GM18909 (cell line): ENCODE data around the gene NTSR1.

Source experiments
- ATAC-seq: cut with Tn5 transposase; IDR thresholded peaks from one replicate; pipeline ENCODE4 v1.9.1; 2021; ENCODE audit warnings: mild to moderate bottlenecking; ENCODE audit not compliant: unreplicated experiment, poor library complexity

NTSR1 gene

DNA sequence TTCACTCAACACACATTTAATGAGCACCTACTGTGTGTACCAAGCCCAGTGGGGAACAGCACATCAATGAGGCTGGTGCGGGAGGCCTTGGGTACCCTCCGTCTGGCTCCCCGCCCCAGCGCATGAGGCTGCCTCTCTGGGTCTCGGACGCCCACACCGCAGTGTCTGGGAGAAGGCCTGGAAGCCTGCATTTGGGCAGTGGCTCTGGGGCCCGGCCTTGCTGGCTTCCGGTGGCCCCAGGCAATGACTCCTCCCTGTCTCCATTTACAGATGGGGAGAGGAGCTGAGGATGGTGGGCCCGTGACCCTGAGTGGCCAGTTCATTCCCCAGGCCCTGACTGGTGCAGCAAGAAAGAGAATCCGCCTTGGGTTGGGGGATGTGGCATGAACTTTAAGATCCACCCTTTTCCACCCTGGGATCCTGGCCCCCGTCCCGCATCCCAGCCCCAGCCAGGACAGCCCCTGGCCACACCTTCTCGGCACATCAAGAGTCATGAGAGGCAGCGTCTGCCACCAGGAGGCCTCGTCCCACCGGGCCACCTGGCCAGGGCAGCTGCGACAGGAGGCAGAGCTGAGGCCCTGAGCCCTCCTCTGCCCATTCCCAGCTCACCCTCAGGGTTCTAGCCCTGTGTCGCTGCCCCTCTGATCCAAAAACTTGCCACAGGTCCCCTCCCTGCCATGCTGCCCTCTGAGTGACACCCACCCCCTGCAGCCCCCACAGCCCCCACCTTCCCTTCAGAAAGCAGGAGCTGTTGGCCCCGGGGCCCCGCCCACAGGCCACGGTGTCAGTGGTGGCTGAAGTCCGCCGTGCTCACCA is 70.2 kb downstream of the NTSR1 start:
- no peak for ATAC-seq

DNA sequence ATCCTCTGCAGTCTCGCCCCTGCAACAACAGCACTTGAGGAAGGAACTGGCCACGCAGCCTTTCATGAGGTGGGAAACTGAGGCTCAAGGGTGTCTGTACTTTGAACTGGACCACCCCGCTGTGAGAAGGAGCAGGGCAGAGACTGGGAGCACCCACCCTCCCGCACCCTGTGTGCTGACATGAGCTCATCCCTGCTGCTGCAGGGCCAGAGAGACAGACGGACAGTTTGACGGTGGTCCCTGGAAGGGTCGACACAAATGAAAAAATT is 70.7 kb downstream of the NTSR1 start:
- no peak for ATAC-seq

DNA sequence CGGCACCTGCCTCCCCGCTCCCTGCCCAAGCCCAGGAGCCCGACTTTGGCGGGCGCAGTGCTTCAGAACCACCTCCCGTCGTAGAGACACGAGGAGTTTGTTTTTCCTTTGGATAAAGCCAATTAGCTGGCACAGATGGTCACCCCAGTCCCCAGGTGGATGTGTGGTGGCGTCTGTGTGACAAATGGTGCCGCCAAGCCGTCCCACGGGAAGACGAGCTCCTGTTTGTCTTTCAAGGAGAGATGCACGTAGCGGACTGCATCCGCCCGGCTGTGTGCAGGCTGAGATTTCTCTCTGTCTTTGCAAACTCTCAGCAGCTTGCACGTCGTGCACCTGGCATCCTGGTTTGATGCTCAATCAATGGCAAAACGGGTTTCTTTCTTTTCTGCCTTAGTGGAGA is 71.6 kb downstream of the NTSR1 start:
- ATAC-seq = no peak

DNA sequence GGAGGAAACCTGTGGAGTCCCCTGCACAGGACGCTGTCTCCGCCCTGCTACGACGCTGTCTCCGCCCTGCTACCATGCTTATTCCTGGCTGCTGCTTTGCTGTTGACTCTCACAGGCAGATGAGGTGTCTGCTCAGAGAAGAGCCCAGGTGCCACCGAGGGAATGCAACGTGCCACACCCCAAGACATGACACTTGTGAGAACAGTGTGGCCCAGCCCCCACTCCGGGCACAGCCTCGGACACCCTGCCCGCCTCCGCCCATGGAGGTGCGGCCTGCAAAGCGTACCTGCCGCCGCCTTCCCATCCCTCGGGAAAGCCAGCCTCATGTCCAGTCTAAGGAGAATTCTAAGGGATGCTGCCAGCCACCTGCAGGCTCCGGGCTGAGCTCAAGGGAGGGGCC is 72.1 kb downstream of the NTSR1 start:
- ATAC-seq = no peak

DNA sequence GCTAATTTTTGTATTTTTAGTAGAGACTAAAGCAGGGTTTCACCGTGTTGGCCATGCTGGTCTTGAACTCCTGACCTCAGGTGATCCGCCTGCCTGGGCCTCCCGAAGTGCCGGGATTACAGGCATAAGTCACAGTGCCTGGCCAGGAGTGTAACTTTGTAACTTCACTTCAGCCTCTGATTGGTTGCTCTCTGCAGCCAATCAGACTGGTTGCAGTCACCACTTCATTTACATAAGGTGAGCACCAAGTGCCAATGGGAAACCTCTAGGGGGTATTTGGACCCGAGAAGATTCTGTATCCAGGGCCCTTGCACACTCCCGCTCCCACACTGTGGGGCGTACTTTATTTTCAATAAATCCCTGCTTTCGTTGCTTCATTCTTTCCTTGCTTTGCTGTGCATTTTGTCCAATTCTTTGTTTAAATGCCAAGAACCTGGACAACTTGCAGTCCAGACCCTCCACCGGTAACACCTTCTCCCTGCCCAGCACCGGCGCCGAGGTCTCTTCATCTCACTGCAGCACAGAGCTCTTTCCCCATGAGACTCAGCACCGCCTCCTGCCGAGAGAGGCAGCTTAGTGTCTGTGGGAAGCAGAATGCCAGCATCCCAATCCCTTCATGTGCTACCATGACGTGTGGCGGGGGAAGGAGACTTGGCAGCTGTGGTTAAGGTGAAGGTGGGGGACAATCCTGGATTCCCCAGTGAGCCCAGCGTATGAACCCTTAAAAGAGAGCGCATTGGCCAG is 73.7 kb downstream of the NTSR1 start:
- ATAC-seq = no peak

DNA sequence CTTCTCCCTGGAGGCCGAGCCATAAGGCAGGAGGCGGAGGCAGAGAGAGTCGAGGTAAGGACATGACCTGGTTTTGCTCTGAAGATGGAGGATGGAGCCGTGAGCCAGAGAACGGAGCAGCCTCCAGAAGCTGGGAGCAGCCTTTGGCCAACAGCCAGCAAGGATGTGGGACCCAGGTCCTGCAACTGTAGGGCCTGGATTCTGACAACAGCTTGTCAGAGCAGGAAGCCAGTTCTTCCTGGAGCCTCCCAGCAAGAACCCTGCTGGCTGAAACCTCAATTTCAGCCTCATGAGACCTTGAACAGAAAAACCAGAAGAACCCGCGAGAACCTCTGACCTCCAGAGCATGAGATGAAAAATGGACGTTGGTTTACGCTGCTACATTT is 74.2 kb downstream of the NTSR1 start:
- no peak for ATAC-seq

DNA sequence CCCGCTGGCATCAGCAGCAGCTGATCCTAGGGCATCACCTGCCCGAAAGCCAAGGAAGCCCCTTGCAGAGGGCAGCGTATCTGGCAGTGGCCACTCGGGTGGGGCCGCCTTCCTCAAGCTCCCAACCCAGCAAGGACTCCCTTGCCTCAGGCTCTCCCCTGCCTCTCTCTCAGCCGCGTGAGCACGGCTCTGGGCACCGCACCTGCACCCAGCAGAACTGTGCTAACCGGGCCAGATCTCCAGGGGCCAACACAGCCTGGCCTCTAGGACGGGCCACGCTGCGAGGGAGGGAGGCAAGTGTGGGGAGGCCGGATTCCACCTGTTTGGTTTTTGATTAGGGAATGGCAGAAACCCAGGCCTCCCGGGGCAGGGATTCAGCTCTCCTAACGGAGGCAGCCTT is 75.9 kb downstream of the NTSR1 start:
- ATAC-seq = no peak

DNA sequence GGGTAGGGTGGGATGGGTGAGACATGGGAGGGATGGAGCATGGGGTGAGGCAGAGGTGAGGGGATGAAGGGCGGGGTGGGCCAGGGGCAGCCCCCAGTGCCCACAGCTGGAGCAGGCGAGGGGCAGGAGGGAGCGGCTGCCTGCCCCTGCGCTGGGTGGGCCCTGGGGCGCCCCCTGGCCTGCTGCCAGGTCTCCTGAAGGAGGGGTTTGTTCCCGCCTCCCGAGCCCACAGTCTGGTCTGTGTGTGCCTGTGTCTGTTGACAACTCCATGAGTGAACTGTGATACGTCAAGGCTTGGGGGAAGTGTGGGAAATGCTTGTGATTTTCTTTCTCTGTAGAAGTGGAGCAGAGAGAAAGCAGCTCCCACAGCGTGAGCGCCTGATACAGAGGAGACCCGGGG is 76.8 kb downstream of the NTSR1 start:
- no peak for ATAC-seq

DNA sequence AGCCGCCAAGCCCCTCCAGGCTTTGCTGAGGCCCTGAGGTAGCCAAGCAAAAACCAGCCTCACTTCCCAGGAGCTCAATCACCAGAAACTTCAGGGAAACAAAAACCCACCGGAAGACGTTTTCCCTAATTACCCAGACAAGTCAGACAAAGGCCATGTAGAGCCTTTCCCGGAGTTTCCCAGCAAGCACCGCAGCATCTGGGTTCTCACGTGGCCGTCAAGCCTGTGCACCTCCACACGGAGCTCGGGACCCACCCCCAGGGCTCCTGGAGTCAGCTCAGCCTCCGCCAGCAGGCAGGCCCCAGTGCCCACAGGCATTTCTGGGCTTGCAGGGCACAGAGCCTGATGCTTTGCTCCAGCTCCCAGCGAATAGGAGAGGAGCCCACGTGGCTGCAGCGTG is 77.5 kb downstream of the NTSR1 start:
- no peak for ATAC-seq

DNA sequence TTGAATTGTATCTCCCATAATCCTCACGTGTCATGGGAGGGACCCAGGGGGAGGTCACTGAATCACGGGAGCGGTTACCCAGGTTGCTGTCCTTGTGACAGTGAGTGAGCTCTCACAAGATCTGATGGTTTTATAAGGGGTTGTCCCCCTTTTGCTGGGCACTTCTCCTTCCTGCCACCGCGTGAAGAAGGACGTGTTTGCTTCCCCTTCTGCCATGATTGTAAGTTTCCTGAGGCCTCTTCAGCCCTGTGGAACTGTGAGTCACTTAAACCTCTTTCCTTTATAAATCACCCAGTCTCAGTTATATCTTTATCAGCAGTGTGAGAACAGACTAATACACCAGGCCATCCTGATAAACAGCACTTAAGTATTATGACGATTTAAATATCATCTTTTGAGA is 78.7 kb downstream of the NTSR1 start:
- no peak for ATAC-seq

DNA sequence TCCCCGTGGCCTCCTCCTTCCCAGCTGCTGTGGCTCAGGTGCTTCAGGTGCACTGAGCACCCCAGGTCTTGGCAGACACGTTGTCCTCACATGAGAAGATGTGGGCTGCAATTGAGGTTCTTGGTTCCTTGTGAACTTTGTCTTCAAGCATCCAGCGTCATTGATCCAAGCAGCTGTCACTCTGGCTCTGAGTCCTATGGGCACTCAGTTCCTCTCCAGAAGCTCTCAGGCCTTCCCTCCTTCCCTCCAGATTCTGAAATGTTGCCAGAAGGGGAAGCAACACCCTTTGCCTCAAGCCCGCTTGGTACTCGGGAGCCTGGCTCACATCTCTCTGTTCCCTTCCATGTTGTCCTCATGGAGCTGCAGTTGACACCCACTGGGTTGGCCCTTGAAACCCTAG is 79.2 kb downstream of the NTSR1 start:
- no peak for ATAC-seq

DNA sequence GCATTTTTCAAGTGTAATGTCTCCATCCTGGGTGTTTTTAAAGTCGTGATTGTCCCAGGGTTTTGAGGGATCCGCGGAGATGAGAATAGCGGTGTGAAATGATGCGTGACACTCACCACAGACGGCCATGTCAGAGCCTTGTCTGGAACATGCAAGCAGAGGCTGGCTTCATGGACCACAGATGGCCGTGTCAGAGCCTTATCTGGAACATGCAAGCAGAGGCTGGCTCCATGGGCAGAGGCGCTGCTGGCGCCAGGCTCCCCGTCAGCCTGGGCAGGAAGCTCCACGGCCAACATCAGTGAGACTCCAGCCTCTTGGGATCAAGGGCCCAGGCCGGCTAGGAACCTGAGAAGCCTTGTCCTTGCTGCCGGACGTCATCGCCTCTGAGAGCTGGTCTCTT is 80.0 kb downstream of the NTSR1 start:
- no peak for ATAC-seq

DNA sequence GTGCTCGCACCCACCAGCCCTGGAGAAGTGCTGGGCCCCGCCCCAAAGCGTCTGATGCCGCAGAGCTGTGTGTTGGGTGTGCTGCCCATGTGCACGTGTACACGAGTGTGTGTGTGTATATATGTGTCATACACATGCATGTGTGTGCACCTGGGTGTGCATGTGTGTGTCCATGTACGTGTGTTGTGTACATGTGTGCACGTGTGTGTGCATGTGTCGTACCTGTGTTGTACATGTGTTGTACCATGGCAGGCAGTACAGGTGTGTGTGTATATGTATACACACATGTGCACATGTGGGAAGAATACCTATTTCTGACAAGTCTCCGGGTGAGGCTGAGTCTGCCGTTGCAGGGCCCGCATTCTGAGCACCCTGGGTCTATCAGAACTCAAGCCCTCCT is 81.4 kb downstream of the NTSR1 start:
- no peak for ATAC-seq

DNA sequence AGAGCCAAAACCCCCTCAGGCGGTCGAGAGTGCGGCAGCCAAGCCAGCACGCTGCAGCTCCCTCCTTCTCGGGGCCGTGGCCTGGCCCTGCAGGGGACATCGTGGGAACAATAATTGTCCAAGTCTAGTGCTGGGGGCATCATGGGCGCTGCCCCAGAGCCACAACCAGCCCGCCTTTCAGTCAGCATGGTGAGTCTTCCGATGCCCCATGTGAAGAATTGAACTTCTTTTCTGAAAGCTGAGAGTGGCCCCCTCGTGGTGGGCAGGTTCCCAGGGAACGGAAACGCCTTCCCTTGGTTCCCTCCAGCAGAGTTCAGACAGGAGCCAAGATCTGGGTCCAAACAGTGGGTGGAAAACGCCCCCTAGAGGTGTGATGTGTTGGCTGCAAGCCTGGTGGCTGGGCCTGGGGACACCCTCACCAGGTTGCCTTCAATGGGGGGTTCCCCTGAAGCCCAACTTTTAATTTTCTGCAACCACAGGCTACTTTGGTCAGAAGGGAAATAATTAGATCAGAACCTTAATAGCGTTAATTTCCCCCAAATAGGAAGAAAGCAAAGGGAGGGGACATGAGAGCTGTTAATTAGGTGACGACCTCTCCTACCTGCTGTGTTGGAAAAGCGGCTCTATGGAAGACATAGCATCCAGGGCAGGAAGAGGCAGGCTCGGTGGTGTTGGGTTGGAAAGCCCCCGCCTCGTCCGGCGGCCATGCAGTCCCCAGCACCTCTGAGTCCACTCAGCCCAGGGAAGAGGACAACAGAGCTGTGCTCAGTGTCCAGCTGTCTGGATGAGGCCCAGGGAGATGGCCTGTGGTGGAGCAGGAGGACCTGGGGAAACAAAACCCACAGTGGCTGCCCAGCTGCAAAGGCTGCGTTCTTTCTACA is 82.9 kb downstream of the NTSR1 start:
- no peak for ATAC-seq

DNA sequence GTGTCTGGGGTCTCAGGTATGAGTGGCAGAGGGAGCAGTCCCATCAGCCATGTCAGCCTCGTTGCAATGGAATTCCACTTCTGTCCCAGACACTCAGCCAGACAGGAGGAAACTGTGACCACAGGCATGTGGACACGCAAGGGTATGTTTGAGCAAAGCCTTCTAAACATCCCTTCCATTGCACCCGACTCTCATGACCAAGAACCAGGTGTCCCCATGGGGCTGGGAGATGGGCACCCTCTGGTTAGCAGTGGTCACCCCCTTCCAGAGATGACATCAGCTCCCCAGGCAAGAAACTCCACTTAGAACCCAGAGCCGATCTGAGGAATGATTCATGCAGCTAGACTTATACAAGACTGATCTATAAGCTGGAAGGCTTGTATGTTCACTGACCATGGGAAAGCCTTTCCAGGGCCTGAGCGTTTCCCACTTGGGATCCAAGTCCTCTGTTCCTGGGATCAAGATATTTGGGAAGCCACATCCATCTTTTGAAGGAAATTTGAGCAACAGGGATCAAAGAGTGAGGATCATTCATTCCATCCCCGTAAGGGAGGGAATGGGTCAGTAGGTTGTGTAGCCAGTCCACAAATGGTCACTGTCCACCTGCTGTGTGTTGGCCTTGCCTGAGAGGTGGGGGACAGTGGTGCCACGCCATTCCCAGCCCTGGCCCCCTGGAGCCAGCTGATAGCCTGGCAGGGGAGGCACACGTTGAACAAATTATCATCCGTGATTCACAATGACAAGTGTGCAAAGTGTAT is 83.7 kb downstream of the NTSR1 start:
- ATAC-seq = no peak

DNA sequence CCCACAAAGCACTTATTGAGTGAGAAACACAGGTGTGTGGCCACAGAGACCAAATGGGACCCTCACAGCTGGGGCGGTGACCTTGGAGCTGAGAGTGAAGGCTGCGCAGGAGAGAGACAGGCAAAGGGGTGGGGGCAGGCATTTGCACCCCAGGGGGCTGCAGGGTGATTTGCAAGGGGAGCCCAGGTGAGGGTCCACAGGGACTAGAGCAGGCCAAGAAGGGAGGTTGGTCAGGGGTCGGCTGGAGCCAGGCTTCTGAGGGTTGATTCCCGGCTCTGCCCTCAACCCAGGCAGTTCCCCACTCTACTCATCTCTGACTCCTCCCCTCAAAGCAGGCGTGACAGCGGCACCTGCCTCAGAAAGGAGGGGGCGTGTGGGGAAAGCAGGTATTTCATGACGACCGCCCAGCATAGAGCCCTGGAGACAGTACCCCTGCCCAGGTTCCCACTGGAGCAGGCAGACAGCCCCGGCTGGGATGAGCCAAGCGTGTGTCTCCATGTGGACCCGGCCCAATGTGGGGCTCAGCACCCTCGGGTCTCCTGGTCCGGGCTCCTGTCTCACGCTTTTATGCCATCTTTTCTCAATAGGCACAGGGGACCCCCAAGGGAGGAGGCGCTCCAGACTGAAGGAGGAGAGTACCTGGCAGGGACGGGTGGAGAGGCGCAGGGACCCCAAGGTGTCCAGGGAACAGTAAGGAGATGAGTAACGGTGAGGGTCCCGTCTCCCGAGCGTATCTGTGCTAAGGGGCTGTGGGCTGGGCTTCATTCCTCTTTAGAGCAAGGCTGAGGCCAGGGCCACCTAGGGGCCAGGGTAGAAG is 84.5 kb downstream of the NTSR1 start:
- ATAC-seq = no peak

DNA sequence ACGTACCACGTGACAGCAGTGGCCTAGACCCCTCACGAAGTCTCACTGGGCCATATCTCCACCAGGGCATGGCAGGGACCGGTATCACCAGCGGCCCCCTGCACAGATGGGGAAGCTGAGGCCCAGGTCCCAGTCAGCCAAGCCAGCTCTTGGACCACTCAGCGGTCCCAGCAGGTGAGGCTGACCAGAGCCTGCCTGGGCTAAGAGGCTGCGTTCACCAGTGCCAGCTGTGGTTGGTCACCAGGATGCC is 85.0 kb downstream of the NTSR1 start:
- no peak for ATAC-seq

DNA sequence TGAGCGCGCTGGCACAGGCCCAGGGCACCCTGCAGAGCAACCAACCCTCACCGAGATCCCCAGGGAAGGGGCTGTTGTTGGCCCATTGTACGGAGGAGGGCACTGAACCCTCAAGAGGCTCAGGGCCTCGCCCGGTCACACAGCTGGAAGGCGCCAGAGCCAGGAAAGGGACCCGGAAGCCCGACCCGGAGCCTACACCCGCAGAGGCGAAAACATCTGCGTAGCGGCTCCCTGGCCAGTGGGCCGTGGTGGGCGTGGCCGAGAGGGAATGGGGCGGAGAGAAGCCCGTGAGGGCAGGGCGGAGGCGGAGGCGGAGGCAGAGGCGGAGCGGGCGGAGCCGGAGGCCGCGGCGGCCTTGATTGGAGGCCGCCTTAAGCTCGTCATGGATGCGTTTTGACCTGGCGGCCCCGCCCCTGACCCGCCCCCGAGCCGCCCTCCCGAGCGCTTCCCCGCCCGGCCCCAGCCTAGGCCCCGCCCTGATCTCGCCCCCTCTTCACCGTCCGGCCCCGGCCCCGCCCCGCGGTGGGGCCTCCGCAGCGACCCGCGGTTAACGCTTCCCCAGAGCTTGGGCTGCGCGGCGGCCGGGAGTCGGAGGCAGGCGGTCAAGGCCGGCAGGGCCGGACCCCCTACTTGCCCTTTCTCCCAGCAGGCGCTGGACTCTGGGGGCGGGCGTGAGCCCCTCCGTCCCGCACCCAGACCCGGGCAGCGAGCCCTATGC is 85.5 kb downstream of the NTSR1 start:
- peak; percentile 65 for ATAC-seq

DNA sequence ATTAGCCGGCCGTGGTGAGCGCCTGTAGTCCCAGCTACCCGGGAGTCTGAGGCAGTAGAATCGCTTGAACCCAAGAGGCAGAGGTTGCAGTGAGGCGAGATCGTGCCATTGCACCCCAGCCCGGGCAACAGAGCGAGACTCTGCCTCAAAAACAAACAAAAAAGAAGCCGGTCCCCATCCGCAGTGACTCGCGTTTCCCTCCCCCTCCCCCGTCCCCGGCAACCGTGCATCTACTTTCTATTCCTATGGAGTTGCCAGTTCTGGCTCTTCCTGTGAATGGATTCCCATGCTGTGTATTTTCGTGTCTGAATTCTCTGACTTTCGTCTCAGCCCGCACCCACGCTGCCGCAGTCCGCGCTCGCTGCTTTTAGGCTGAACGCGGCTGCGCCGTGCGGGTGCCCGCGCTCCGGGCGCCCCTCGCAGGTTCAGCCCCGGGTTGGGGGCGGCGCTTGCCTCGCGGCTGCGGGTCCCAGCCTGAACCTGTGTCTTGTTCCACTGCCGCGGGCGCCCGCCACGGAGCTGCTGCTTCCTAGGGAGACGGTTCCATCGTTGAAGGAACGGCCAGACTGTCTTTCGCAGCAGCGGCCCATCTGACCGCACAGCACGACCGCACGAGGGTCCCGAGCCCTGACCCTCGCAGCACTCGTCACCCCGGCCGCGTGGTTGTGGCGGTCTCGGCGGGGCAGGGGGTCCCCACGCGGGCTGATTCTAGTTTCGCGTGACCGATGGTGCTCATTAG is 86.6 kb downstream of the NTSR1 start:
- no peak for ATAC-seq
